CD4-positive, alpha-beta T cell treated with Interleukin-6 at 100 ng/mL for 8 hours (primary cell): Measurements from ENCODE around the gene AKAP1.

Source experiments
- DNase-seq: peaks from one replicate; pipeline ENCODE4 v3.0.0-alpha.2; 2020; ENCODE audit warnings: mixed read lengths, low spot score

AKAP1 gene

DNA sequence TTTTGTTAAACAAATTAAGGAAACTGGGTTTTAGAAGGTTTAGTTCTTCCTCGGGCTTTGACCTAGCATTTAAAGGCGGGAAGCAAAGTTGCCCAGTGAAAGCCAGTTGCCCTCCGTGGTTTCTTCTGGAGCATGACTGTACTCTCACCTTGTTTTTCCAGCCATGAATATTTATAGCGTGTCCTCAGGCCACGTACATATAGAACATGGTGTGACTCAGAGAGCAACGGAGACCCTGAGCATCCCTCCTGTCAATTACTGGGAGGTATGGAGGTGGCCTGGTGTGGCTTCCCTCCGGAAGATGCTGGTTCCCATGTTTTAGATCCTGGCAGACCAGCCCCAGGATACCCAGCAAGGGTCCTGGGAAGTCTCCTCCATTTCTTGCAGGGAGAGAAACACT is 48.4 kb downstream of the AKAP1 start:
- no peak for DNase-seq

DNA sequence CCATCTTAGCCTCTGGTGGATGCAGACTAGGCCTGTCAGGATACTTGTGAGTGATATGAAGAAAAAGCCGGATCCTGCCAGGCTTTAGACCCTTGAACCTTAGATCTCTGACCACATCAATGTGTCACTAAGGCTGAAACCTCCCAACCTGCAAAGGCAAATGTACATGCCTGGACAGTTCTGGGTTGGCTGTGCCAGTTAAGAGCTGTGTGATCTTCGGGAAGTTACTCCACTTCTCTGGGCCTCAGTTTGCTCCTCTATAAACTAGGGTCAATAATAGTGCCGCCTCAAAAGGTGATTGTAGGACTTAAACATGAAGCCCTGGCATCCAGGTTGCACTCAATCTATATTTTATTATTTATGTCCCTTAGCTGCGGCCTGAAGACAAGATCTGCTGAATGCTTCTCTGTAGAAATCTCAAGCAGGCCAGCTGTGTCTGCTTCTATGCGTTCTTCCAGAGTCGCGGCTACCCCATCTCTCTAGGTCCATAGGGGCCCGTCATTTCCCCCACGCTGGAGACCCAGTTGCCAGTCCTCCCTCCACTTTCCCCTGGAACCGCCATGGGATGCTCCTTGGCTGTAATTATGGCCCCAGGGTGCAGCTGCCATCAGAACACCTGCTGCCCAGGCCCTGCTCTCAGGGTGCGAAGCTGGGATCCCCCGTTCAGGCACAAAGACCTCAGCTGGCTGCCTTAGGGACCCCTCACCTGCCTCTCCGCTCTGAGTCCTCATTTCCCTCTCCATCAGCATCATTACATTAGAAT is 50.2 kb downstream of the AKAP1 start:
- no peak for DNase-seq

DNA sequence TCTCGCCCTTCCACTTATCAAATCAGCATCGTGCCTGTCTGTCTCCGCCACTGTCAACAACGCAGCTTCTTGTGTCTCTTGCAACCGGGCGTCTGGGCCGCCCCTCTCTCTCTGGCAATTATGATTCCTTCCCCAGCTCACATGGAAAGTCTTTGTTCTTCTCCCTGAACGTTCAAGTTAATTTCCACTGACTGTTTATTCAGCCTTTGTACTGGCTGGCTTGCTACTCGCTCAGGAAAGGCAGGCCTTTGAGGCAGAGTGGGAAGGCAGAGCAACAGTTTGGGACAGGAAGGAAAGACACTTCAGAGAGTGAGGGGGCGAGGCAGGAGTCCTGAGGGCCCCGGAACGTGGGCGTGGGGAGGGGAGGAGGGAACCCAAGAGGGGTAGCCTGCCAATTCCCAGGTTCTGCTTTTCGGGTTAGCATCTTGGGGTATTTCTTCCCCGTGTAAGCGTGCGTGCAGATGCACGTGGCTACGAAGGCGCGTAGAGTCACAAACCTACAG is 50.8 kb downstream of the AKAP1 start:
- DNase-seq: no peak

DNA sequence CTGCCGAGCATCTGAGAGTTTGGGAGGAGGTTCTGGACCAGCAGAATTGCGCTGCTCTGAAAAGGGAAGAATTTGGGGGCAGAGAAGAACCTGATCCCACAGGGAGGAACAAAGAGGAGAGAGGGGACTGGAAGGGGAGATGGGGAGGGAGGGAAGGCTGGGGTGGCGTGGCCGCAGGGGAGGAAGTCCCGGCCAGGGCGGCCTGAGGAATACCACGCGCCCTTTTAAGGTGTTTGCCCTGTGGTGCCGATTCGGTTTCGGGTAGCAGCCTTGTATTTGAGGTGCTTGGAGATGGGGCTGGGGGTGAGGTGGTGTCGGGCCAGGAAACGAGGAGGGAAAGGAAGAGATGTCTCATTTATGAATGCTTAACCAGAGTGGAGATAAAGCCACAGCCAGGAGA is 51.3 kb downstream of the AKAP1 start:
- DNase-seq: no peak

- DNase-seq: no peak
Measured at GRCh38 chr17:57138030-57138911, 53.2 kb downstream of the AKAP1 start.

- DNase-seq: no peak
Measured at GRCh38 chr17:57138956-57139576, 54.0 kb downstream of the AKAP1 start.

DNA sequence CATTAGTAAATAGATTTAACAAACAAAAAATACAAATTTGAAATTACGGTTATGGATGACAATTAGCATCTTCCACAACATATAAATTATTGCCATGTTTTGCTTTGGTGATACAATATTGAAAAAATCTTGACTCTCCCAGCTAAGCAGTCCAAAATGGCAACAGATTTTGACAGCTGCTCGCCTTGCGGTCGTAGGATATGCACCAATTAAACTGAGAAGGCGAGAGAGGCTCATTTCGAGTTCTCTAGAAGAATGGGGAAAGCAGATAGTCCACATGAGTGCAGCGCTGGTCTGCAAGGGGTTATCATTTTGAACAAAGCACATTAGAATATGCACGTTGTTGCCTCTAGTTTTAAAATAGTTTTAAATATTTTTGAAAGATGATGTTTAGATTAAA is 55.3 kb downstream of the AKAP1 start:
- DNase-seq: no peak

GRCh38 chr17:57142925-57143324 is 57.9 kb downstream of the AKAP1 start:
- no peak for DNase-seq

DNA sequence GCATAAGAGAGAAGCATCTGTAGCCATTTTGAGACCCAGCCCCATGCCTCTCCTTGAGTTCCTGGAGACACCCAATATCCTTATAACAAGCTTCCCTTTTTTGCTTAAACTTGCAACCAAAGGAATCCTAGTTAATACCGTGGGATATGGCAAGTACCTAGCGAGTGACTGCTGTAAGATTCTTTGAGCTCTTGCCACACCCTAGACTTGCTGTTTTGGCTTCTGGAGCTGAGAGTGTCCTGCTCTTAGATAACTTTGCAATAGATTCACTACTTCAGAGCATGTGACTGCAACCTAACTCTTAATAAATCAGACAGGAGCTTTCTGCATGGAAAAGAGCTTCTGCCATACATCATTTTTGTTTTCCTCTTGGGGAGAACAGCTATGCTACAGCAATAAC is 58.3 kb downstream of the AKAP1 start:
- DNase-seq: no peak

DNA sequence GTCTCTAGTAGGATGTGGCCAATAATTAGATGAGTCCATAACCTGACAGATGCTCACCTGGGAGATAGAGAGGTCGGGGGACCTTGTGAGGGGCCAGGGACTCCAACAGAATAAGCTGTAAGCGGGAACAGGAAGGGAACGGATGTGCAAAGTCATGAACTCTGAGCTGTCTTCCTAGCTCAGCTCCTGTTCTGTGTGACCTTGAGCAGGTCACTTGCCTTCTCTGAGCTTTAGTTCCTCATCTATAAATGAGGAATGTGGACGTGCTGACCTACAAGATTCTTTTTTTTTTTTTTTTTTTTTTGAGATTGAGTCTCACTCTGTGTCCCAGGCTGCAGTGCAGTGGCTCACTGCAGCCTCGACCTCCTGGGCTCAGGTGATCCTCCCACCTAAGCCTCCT is 58.9 kb downstream of the AKAP1 start:
- no peak for DNase-seq

GRCh38 chr17:57144567-57144966 is 59.5 kb downstream of the AKAP1 start:
- no peak for DNase-seq

DNA sequence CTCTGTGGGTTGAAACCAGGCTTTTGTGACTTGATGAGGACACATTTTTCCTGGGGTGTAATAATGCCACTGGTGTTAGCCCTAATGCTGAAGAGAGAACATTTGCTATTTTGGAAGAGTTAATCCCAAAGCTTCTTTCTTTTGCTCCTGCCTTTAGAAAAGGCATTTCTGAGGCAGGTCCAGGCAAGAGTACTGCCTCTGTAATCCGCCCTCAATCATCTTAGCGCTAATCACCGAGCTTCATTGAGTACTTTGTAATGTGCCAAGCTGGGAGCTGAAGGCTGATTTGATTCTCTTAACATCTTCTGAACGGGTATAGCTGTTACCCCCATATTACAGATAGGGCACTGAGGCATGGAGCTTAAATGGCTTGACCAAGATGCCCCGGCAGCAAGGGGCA is 60.3 kb downstream of the AKAP1 start:
- DNase-seq: no peak

DNA sequence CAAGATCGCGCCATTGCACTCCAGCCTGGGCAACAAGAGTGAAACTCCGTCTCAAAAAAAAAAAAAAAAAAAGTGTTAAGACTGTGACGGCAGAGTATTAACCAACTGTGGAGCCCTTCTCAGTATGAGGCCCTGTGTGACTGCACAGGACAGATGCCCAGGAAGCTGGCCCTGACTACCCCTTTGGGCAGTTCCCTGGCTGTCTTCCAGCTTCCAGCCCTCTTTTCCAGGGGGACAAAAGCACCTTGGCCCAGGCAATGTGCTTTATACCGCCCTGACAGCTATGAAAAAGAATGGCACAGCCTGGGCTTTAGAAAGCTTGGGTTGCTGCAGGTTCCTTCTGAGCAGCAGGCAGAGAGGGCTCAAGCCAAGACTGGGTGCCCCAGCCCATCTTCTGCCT is 61.2 kb downstream of the AKAP1 start:
- DNase-seq: no peak

DNA sequence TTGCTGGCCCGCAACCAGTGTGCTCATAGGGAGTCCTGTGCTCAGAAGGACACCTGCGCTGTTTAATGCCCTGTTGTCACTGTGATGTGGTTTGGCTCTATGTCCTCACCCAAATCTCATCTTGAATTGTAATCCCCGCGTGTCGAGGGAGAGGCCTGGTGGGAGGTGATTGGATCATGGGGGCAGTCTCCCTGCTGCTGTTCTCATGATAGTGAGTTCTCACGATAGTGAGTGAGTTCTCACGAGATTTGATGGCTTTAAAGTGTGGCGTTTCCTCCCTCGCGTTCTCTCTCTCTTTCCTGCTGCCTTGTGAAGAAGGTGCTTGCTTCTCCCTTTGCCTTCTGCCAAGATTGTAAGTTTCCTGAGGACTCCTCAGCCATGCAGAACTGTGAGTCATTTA is 66.8 kb downstream of the AKAP1 start:
- DNase-seq: no peak

DNA sequence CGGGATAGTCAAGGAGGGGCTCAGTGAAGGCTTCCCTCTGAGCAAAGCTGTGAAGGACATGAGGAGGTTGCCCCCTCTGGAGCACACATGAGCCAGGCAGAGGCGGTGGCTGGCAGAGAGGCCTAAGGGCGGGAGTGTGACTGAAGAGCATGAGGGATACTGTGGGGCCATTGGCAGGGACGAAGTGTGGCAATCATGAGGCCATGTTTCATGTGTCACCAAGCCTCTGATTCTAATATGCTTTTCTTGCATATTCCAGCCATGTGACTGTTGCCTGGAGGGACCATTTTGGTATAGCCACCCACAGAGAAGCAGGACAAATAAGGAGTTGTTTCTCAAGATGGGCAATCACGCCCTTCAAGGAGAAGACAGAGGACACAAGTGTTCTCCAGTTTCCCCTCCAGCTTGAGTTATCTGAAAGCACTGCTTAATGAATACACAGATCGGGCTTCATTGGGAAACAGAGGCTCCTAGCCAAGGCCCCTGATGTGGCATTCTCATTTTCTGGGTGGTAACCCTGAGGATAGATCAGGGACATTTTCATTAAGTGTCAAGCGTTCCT is 68.0 kb downstream of the AKAP1 start:
- DNase-seq: no peak

- no peak for DNase-seq
Measured at GRCh38 chr17:57154921-57155320, 69.9 kb downstream of the AKAP1 start.

- no peak for DNase-seq
Measured at GRCh38 chr17:57158325-57158724, 73.3 kb downstream of the AKAP1 start.

- DNase-seq: no peak
Measured at GRCh38 chr17:57158795-57159194, 73.7 kb downstream of the AKAP1 start.

DNA sequence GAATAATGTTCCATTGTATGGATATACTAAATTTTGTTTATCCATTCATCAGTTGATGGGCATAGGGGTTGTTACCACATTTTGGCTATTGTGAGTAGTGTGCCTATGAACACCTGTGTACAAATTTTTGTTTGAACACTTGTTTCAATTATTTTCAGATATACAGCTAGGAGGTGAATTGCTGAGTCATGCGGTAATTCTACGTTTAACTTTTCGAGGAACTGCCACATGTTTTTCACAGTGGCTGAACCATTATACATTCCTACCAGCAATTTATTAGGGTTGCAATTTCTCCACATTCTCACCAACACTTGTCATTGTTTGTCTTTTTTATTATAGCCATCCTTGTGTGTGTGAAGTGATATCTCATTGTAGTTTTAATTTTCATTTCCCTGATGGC is 75.6 kb downstream of the AKAP1 start:
- DNase-seq: no peak

DNA sequence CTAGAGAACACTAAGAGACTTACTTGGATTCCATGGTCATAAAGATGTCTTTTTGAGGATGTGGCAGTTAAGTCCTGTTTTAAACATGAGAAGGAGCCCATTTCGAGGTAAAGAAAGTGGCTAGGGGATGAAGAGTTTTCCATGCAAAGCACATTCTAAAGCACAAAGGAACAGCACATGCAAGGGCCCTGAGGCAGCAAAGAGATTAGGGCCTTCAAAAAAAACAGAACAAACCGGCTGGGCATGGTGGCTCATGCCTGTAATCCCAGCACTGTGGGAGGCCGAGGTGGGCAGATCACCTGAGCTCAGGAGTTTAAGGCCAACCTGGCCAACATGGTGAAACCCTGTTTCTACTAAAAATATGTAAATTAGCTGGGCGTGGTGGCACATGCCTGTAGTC is 79.8 kb downstream of the AKAP1 start:
- DNase-seq: no peak

- no peak for DNase-seq
Measured at GRCh38 chr17:57165754-57166153, 80.7 kb downstream of the AKAP1 start.

GRCh38 chr17:57166803-57167202 is 81.8 kb downstream of the AKAP1 start:
- no peak for DNase-seq
